ENCODE results near the gene TSFM.

- no peak for TF ChIP-seq CTCF (IDR thresholded peaks at IDR 0.05; ENCODE audit: low read depth, low read length, poor library complexity, severe bottlenecking)
- no peak for TF ChIP-seq EZH2phosphoT487 (IDR thresholded peaks at IDR 0.05; ENCODE audit: borderline replicate concordance, low read length)
Measured at GRCh38 chr12:57777367-57777766, 5.2 kb upstream of the TSFM start.

All from DOHH2 (cell line).